ENCODE data around the gene CHPF2. TPM values are rescaled to one million over a fixed set of nuclear protein-coding genes. Genes with fewer than 3 reads are reported as not detected.

The CHPF2 gene
- polyA plus RNA-seq, 3 donors: 34.4 to 38.0 (median 36.0) TPM

DNA sequence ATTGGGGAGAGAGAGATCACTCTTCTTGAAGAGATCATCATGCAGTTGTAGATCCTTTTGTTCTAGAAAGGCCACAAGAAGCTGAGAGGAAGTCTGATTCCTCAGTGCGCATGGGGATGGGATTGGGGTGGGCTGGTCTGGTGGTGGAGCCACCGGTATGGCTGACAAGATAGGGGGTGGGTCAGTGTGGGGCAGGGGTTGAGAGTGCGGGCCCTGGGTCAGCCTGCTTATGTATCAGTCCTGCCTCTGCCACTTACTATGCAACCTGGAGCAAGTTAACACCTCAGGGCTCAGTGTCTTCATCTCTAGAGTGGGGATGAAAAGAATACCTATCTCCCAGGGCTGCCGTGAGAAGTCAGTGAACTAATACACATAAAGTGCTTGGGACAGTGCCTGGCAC, 8.3 kb downstream of the CHPF2 start:
- no CpG with 5 or more reads among the region's 4 CpGs for WGBS (ENCODE audit: insufficient coverage)
- no peak overlapping the region for H3K27ac Mint-ChIP-seq

GRCh38 chr7:151240942-151241754, 8.9 kb downstream of the CHPF2 start:
- peaks cover 56 to 58% of the 10 kb centered on the region in 2 donors for H3K36me3 ChIP-seq (replicated peaks in 1 of 2; ENCODE audit: control insufficient read depth in 1 of 2, insufficient read depth in 2 of 2, low read length in 2 of 2)
- H3K27ac Mint-ChIP-seq: no peak overlapping the region
- intact Hi-C loops (cut with micrococcal nuclease): no loop called here

More for the DNA sequence above, 8.3 kb downstream of the CHPF2 start:
- Histone ChIP-seq H3K4me1 (ENCODE audit: control insufficient read depth in 1 of 2, insufficient read depth in 2 of 2, low read length in 2 of 2) (peaks cover 25 to 32% of the 10 kb centered on the region in 2 donors), H3K27ac (ENCODE audit: low read depth in 1 of 2, low read length in 2 of 2) (no peak overlapping the region), H3K79me2 (ENCODE audit: insufficient read depth, low read length) (peaks cover 14% of the 10 kb centered on the region), H3K4me3 (replicated peaks in 1 of 3; ENCODE audit: low read depth in 2 of 3, low read length in 3 of 3) (no peak overlapping the region), H3K4me2 (replicated peaks; ENCODE audit: extremely low read depth, low read length, poor library complexity, severe bottlenecking) (no peak overlapping the region), H3K36me3 (replicated peaks in 1 of 2; ENCODE audit: control insufficient read depth in 1 of 2, insufficient read depth in 2 of 2, low read length in 2 of 2) (peaks cover 62 to 64% of the 10 kb centered on the region in 2 donors), H3K9ac (ENCODE audit: insufficient read depth, low read length, poor library complexity, severe bottlenecking) (no peak overlapping the region), H2AFZ (ENCODE audit: insufficient read depth, low read depth, low read length, poor library complexity, severe bottlenecking) (no peak overlapping the region), H3K9me3 (replicated peaks in 1 of 2; ENCODE audit: control insufficient read depth in 1 of 2, insufficient read depth in 1 of 2, low read length in 2 of 2) (no peaks in the 10 kb centered on the region), H3K27me3 (ENCODE audit: control insufficient read depth in 2 of 2, insufficient read depth in 2 of 2, low read length in 2 of 2) (peaks cover 8 to 16% of the 10 kb centered on the region in 2 donors), H4K20me1 (ENCODE audit: insufficient read depth, low read length) (peaks cover 98% of the 10 kb centered on the region)
- Mint-ChIP-seq H3K36me3 (peaks cover 56 to 68% of the 10 kb centered on the region in 2 donors), H3K4me3 (no peak overlapping the region), H3K4me1 (peaks cover 27% of the 10 kb centered on the region), H3K9me3 (peaks cover 0 to 3% (median 0%) of the 10 kb centered on the region in 7 donors), H3K27me3 (ENCODE audit: low read depth in 3 of 3) (peaks cover 13 to 31% (median 26%) of the 10 kb centered on the region in 3 donors)
- DNase-seq: no peak
- intact Hi-C loops (cut with micrococcal nuclease): no loop called here
- TF ChIP-seq CTCF (IDR thresholded peaks at IDR 0.05): no peak

More at GRCh38 chr7:151240942-151241754, 8.9 kb downstream of the CHPF2 start:
- DNase-seq: no peak
- TF ChIP-seq CTCF (IDR thresholded peaks at IDR 0.05): no peak
- H4K20me1 ChIP-seq (ENCODE audit: insufficient read depth, low read length): peaks cover 98% of the 10 kb centered on the region
- WGBS (ENCODE audit: insufficient coverage): 96% methylated on average over 6 of the region's 7 CpGs
- no peak overlapping the region for H2AFZ ChIP-seq (ENCODE audit: insufficient read depth, low read depth, low read length, poor library complexity, severe bottlenecking)
- peak overlapping the region in 1 of 2 donors; percentile 32 for H3K4me3 Mint-ChIP-seq
- H3K4me2 ChIP-seq (replicated peaks; ENCODE audit: extremely low read depth, low read length, poor library complexity, severe bottlenecking): no peak overlapping the region
- H3K36me3 Mint-ChIP-seq: peaks cover 55 to 70% of the 10 kb centered on the region in 2 donors
- H3K4me3 ChIP-seq (replicated peaks in 1 of 3; ENCODE audit: low read depth in 2 of 3, low read length in 3 of 3): no peak overlapping the region
- peaks cover 32% of the 10 kb centered on the region for H3K4me1 Mint-ChIP-seq
- H3K9ac ChIP-seq (ENCODE audit: insufficient read depth, low read length, poor library complexity, severe bottlenecking): no peak overlapping the region
- H3K27me3 ChIP-seq (ENCODE audit: control insufficient read depth in 2 of 2, insufficient read depth in 2 of 2, low read length in 2 of 2): peaks cover 12 to 22% of the 10 kb centered on the region in 2 donors
- no peaks in the 10 kb centered on the region for H3K9me3 ChIP-seq (replicated peaks in 1 of 2; ENCODE audit: control insufficient read depth in 1 of 2, insufficient read depth in 1 of 2, low read length in 2 of 2)
- peaks cover 28 to 38% of the 10 kb centered on the region in 2 donors for H3K4me1 ChIP-seq (ENCODE audit: control insufficient read depth in 1 of 2, insufficient read depth in 2 of 2, low read length in 2 of 2)
- peaks cover 0 to 7% (median 0%) of the 10 kb centered on the region in 7 donors for H3K9me3 Mint-ChIP-seq
- H3K27me3 Mint-ChIP-seq (ENCODE audit: low read depth in 3 of 3): peaks cover 17 to 37% (median 31%) of the 10 kb centered on the region in 3 donors
- no peak overlapping the region for H3K27ac ChIP-seq (ENCODE audit: low read depth in 1 of 2, low read length in 2 of 2)
- H3K79me2 ChIP-seq (ENCODE audit: insufficient read depth, low read length): peaks cover 7% of the 10 kb centered on the region

Measured in CD14-positive monocyte (primary cell).